Measurements from ENCODE around the gene CRLF3.

GRCh38 chr17:30858556-30859250 is 34.2 kb upstream of the CRLF3 start:
- no peak for TF ChIP-seq POLR2AphosphoS5 (IDR thresholded peaks at IDR 0.05)
- no peak for TF ChIP-seq POLR2A (IDR thresholded peaks at IDR 0.05)
- TF ChIP-seq, protein P1, sequence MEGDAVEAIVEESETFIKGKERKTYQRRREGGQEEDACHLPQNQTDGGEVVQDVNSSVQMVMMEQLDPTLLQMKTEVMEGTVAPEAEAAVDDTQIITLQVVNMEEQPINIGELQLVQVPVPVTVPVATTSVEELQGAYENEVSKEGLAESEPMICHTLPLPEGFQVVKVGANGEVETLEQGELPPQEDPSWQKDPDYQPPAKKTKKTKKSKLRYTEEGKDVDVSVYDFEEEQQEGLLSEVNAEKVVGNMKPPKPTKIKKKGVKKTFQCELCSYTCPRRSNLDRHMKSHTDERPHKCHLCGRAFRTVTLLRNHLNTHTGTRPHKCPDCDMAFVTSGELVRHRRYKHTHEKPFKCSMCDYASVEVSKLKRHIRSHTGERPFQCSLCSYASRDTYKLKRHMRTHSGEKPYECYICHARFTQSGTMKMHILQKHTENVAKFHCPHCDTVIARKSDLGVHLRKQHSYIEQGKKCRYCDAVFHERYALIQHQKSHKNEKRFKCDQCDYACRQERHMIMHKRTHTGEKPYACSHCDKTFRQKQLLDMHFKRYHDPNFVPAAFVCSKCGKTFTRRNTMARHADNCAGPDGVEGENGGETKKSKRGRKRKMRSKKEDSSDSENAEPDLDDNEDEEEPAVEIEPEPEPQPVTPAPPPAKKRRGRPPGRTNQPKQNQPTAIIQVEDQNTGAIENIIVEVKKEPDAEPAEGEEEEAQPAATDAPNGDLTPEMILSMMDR (IDR thresholded peaks at IDR 0.05), result no peak

Data from gastroesophageal sphincter (tissue), 3 donors.